Measurements from ENCODE around the gene TSPAN18. TPM values are rescaled to one million over a fixed set of nuclear protein-coding genes. Genes with fewer than 3 reads are reported as not detected.

Gene TSPAN18
- total and polyA plus RNA-seq, 2 of the 4 experiments (the other 2 are of a cell fraction), result 0.36 to 1.1 TPM

DNA sequence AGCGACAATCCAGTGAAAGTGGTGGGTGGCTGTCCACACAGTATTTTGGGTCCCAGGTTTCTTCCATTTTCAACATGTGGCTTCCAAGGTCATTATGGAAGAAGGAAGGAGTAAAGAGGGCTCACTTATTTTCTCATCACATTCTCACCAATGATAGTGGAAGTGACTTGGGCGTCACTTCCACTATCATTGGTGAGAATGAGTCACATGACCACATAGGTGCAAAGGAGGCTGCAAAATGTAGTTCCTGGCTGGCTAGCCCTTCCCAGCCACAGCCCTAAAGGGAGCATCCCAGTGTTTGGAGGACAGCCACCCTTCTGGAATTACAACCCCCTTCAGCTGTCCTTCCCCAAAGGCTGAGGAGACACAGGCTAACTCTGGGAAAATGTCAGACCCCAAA lies 95.6 kb downstream of the TSPAN18 start:
- H3K4me3 ChIP-seq (ENCODE audit: insufficient read depth, low read depth, low read length), result no peak overlapping the region
- DNase-seq (no peak), ATAC-seq (ENCODE audit: low read depth) (no peak)
- no peaks in the 10 kb centered on the region for H4K20me1 ChIP-seq (ENCODE audit: insufficient read depth, low read length)
- H4K91ac ChIP-seq (ENCODE audit: insufficient read depth, low read depth, low read length), result no peak overlapping the region
- intact Hi-C loops (cut with micrococcal nuclease) (no loop called here), dilution Hi-C loops (cut with HindIII; ENCODE audit: low sequenced_read_pairs, unreplicated experiment) (no loop called here), in situ Hi-C loops (cut with MboI; ENCODE audit: low sequenced_read_pairs) (no loop called here)
- peaks cover 10% of the 10 kb centered on the region for H3K27me3 ChIP-seq (ENCODE audit: control insufficient read depth, insufficient read depth, low read length)
- CTCF ChIA-PET, result no interaction called here
- no peak overlapping the region for H3K27ac ChIP-seq (ENCODE audit: insufficient read depth, low read length)
- H3K23ac ChIP-seq (ENCODE audit: low read depth, low read length), result no peak overlapping the region
- no peak overlapping the region for H2AK5ac ChIP-seq (ENCODE audit: low read depth, low read length)
- H3K4me1 ChIP-seq (ENCODE audit: control insufficient read depth, insufficient read depth, low read length), result no peaks in the 10 kb centered on the region
- no peaks in the 10 kb centered on the region for H3K79me1 ChIP-seq (ENCODE audit: low read depth in 1 of 2, low read length in 2 of 2)
- H4K8ac ChIP-seq (ENCODE audit: low read depth in 2 of 2, low read length in 2 of 2), result no peak overlapping the region
- no peak overlapping the region for H3K14ac ChIP-seq (replicated peaks; ENCODE audit: low read depth, low read length)
- BruUV-seq (replicated peaks), result no TSS peak
- H3K9ac ChIP-seq (ENCODE audit: low read depth, low read length), result no peak overlapping the region
- H2BK20ac ChIP-seq (ENCODE audit: low read depth, low read length), result no peak overlapping the region
- H4K5ac ChIP-seq (ENCODE audit: low read depth, low read length), result no peak overlapping the region
- H2AFZ ChIP-seq (replicated peaks; ENCODE audit: low read length, poor library complexity), result no peak overlapping the region
- WGBS, 2 experiments (ENCODE audit: extremely low coverage in 2 of 2, insufficient read length in 1 of 2), result no CpG with 5 or more reads among the region's 2 CpGs
- peaks cover 1% of the 10 kb centered on the region; the same call in 1 of the 2 replicates for H3K9me3 ChIP-seq (ENCODE audit: control insufficient read depth, insufficient read depth, low read length)
- no peak overlapping the region for H2AK9ac ChIP-seq (replicated peaks; ENCODE audit: low read depth, low read length, poor library complexity)
- no peak overlapping the region for H3K4ac ChIP-seq (ENCODE audit: low read depth, low read length)
- no peak overlapping the region for H3K18ac ChIP-seq (ENCODE audit: low read depth, low read length)
- no peak overlapping the region for H3K56ac ChIP-seq (ENCODE audit: extremely low read depth, insufficient read depth, low read length)
- TF ChIP-seq, protein P1, sequence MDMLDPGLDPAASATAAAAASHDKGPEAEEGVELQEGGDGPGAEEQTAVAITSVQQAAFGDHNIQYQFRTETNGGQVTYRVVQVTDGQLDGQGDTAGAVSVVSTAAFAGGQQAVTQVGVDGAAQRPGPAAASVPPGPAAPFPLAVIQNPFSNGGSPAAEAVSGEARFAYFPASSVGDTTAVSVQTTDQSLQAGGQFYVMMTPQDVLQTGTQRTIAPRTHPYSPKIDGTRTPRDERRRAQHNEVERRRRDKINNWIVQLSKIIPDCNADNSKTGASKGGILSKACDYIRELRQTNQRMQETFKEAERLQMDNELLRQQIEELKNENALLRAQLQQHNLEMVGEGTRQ (IDR thresholded peaks at IDR 0.05; ENCODE audit: low read depth, low read length), result no peak
- TF ChIP-seq MAFK (IDR thresholded peaks at IDR 0.05; ENCODE audit: low read depth, low read length), result no peak
- TF ChIP-seq, protein P2, sequence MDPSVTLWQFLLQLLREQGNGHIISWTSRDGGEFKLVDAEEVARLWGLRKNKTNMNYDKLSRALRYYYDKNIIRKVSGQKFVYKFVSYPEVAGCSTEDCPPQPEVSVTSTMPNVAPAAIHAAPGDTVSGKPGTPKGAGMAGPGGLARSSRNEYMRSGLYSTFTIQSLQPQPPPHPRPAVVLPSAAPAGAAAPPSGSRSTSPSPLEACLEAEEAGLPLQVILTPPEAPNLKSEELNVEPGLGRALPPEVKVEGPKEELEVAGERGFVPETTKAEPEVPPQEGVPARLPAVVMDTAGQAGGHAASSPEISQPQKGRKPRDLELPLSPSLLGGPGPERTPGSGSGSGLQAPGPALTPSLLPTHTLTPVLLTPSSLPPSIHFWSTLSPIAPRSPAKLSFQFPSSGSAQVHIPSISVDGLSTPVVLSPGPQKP (IDR thresholded peaks at IDR 0.05; ENCODE audit: borderline replicate concordance, low read depth, low read length), result no peak
- TF ChIP-seq, protein P3, sequence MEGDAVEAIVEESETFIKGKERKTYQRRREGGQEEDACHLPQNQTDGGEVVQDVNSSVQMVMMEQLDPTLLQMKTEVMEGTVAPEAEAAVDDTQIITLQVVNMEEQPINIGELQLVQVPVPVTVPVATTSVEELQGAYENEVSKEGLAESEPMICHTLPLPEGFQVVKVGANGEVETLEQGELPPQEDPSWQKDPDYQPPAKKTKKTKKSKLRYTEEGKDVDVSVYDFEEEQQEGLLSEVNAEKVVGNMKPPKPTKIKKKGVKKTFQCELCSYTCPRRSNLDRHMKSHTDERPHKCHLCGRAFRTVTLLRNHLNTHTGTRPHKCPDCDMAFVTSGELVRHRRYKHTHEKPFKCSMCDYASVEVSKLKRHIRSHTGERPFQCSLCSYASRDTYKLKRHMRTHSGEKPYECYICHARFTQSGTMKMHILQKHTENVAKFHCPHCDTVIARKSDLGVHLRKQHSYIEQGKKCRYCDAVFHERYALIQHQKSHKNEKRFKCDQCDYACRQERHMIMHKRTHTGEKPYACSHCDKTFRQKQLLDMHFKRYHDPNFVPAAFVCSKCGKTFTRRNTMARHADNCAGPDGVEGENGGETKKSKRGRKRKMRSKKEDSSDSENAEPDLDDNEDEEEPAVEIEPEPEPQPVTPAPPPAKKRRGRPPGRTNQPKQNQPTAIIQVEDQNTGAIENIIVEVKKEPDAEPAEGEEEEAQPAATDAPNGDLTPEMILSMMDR (conservative IDR thresholded peaks at IDR 0.05; ENCODE audit: low read depth, low read length), result no peak
- TF ChIP-seq BHLHE40 (IDR thresholded peaks at IDR 0.05; ENCODE audit: low read depth, low read length), result no peak
- TF ChIP-seq RCOR1 (IDR thresholded peaks at IDR 0.05; ENCODE audit: insufficient replicate concordance, low read length), result no peak
- TF ChIP-seq POLR2A (IDR thresholded peaks at IDR 0.05; ENCODE audit: low read depth, low read length), result no peak
- TF ChIP-seq MAZ (IDR thresholded peaks at IDR 0.05; ENCODE audit: borderline replicate concordance, low read depth, low read length), result no peak
- no peaks in the 10 kb centered on the region for H3K9me1 ChIP-seq (ENCODE audit: insufficient read depth, low read length)
- no peak overlapping the region for H2BK120ac ChIP-seq (ENCODE audit: low read depth, low read length)
- H3K4me2 ChIP-seq (ENCODE audit: low read depth, low read length), result no peak overlapping the region
- POLR2A ChIA-PET (ENCODE audit: unreplicated experiment), result no interaction called here
- no peak overlapping the region for H2BK15ac ChIP-seq (ENCODE audit: low read depth, low read length)
- no peak overlapping the region for H2BK5ac ChIP-seq (ENCODE audit: low read depth, low read length, poor library complexity, severe bottlenecking)
- H3K36me3 ChIP-seq (ENCODE audit: control insufficient read depth, insufficient read depth, low read length), result no peaks in the 10 kb centered on the region

All from IMR-90 (cell line).